Smooth muscle cell (in vitro differentiated cells): ENCODE results near the gene HSPA1L. TPM values are rescaled to one million over a fixed set of nuclear protein-coding genes. Genes with fewer than 3 reads are reported as not detected.

Experiments used
- DNase-seq: peaks from one replicate; lab custom pipeline; 2025; ENCODE audit not compliant: unreplicated experiment; lab: John Stamatoyannopoulos, UW
- H2AFZ ChIP-seq: fragments of 200-600 bp; sonication (generic); 2 replicates; pipeline ENCODE4 v1.6.0; 2016; ENCODE audit warnings: antibody characterized with exemption, low read depth, mild to moderate bottlenecking
- H3F3A ChIP-seq: fragments of 200-600 bp; sonication (generic); 2 replicates; pipeline ENCODE4 v1.6.0; 2017; ENCODE audit warnings: antibody characterized with exemption, low read depth
- H3K27ac ChIP-seq: fragments of 200-600 bp; sonication (generic); 2 replicates; pipeline ENCODE4 v1.5.1; 2016; ENCODE audit warnings: low read depth, mild to moderate bottlenecking
- H3K27me3 ChIP-seq: fragments of 200-600 bp; sonication (generic); 2 replicates; pipeline ENCODE4 v1.6.1; 2016; ENCODE audit warnings: low read depth, mild to moderate bottlenecking
- H3K36me3 ChIP-seq: fragments of 200-600 bp; sonication (generic); 2 replicates; pipeline ENCODE4 v1.5.1; 2016; ENCODE audit warnings: low read depth
- H3K4me1 ChIP-seq: fragments of 200-600 bp; sonication (generic); 2 replicates; pipeline ENCODE4 v1.5.1; 2016; ENCODE audit warnings: low read depth
- H3K4me2 ChIP-seq: fragments of 200-600 bp; sonication (generic); 2 replicates; pipeline ENCODE4 v1.6.0; 2016; ENCODE audit warnings: mild to moderate bottlenecking
- H3K4me3 ChIP-seq: fragments of 200-600 bp; sonication (generic); 2 replicates; pipeline ENCODE4 v1.5.1; 2016; ENCODE audit warnings: mild to moderate bottlenecking
- H3K79me2 ChIP-seq: fragments of 200-600 bp; sonication (generic); 2 replicates; pipeline ENCODE4 v1.6.0; 2016; ENCODE audit warnings: low read depth, mild to moderate bottlenecking
- H3K9ac ChIP-seq: fragments of 200-600 bp; sonication (generic); 2 replicates; pipeline ENCODE4 v1.6.0; 2016; ENCODE audit warnings: low read depth
- H3K9me3 ChIP-seq: fragments of 200-600 bp; sonication (generic); replicated peaks from 2 replicates; pipeline ENCODE4 v1.5.1; 2016; ENCODE audit warnings: low read depth
- H4K20me1 ChIP-seq: fragments of 200-600 bp; sonication (generic); 2 replicates; pipeline ENCODE4 v1.6.0; 2016; ENCODE audit warnings: low read depth
- WGBS: methylation state at CpG from one replicate; pipeline ENCODE4 v1.1.7; 2016; ENCODE audit warnings: low lambda C conversion rate; 5-methylcytosine and 5-hydroxymethylcytosine counted together
- polyA plus RNA-seq: library from polyadenylated mRNA; unstranded; fragments of >200 nt; fragmentation: Nextera tagmentation; extraction: Ambion mirVana; gene quantifications from 2 replicates; pipeline ENCODE4 v1.2.1, GENCODE V29; 2016
- total RNA-seq: library from RNA; depleted of rRNA; stranded (reverse); fragments of >200 nt; gene quantifications from 2 replicates; pipeline ENCODE4 v1.2.3, GENCODE V29; 2014
- TF ChIP-seq, protein P1 (sequence below): fragments of 200-600 bp; sonication (generic); IDR thresholded peaks from 2 replicates; pipeline ENCODE4 v1.5.1; 2017; ENCODE audit warnings: borderline replicate concordance, mild to moderate bottlenecking, antibody characterized with exemption; ENCODE audit not compliant: insufficient read depth, poor library complexity, severe bottlenecking

The HSPA1L gene
- total and polyA plus RNA-seq, 2 experiments from 2014 or later, result 0.19 to 0.63 TPM

DNA sequence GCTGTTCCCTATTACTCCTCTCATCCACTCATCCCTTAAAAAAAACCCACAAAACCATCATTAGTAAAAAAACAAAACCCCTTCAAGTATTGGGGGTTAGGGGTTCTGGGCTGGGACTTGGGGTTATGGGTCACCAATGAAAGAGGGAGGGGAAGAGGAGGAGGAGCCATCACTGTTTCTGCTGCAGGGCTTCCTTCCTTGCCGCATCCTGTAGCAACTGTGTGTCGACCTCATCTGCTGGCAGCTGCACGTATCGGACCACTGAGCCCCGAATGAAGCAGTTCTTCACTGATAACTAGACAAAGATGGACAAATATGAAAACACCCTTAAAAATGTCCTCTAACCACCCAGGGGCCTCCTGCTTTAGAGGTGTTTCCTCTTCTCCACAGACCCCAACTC lies 17.5 kb downstream of the HSPA1L start:
- Histone ChIP-seq H3K4me2 (no peak overlapping the region), H3K4me3 (no peak overlapping the region), H3K27ac (no peak overlapping the region), H3K9me3 (no peaks in the 10 kb centered on the region), H3K36me3 (no peaks in the 10 kb centered on the region), H2AFZ (no peak overlapping the region), H3K27me3 (no peaks in the 10 kb centered on the region), H3K79me2 (peaks cover 18% of the 10 kb centered on the region), H3F3A (peaks cover 14% of the 10 kb centered on the region), H3K4me1 (no peaks in the 10 kb centered on the region), H3K9ac (no peak overlapping the region), H4K20me1 (no peaks in the 10 kb centered on the region)
- no peak for DNase-seq
- WGBS, result 90% methylated on average over 5 of the region's 5 CpGs
- TF ChIP-seq, protein P1, sequence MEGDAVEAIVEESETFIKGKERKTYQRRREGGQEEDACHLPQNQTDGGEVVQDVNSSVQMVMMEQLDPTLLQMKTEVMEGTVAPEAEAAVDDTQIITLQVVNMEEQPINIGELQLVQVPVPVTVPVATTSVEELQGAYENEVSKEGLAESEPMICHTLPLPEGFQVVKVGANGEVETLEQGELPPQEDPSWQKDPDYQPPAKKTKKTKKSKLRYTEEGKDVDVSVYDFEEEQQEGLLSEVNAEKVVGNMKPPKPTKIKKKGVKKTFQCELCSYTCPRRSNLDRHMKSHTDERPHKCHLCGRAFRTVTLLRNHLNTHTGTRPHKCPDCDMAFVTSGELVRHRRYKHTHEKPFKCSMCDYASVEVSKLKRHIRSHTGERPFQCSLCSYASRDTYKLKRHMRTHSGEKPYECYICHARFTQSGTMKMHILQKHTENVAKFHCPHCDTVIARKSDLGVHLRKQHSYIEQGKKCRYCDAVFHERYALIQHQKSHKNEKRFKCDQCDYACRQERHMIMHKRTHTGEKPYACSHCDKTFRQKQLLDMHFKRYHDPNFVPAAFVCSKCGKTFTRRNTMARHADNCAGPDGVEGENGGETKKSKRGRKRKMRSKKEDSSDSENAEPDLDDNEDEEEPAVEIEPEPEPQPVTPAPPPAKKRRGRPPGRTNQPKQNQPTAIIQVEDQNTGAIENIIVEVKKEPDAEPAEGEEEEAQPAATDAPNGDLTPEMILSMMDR, result no peak

DNA sequence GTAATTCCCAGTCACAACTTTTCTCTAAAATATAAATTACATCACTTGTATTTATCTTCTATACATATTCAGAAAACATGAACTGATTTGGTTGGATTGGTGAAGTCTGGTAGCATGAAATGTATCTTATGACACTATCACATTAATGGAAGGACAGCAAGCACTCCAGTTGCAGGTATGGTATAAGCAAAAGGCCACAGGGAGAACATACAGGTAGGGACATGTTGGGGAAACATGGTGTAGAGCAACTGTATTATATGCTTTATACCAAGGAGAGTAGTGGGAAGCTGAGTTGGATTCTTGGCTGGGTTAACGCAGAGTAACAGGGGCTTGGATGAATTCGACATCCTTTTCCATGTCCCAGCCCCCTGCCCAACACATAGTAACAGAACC lies 18.1 kb downstream of the HSPA1L start:
- H3K9me3 ChIP-seq, result no peaks in the 10 kb centered on the region
- no peaks in the 10 kb centered on the region for H3K4me1 ChIP-seq
- H3K79me2 ChIP-seq, result peaks cover 16% of the 10 kb centered on the region
- peaks cover 14% of the 10 kb centered on the region for H3F3A ChIP-seq
- no peaks in the 10 kb centered on the region for H4K20me1 ChIP-seq
- TF ChIP-seq, protein P1, result no peak
- H3K36me3 ChIP-seq, result no peaks in the 10 kb centered on the region
- peak overlapping the region; percentile 6 for H3K27ac ChIP-seq
- 95% methylated on average over 2 of the region's 2 CpGs for WGBS
- H3K4me3 ChIP-seq, result no peak overlapping the region
- no peak overlapping the region for H3K9ac ChIP-seq
- no peaks in the 10 kb centered on the region for H3K27me3 ChIP-seq
- H2AFZ ChIP-seq, result no peak overlapping the region
- no peak overlapping the region for H3K4me2 ChIP-seq
- no peak for DNase-seq

DNA sequence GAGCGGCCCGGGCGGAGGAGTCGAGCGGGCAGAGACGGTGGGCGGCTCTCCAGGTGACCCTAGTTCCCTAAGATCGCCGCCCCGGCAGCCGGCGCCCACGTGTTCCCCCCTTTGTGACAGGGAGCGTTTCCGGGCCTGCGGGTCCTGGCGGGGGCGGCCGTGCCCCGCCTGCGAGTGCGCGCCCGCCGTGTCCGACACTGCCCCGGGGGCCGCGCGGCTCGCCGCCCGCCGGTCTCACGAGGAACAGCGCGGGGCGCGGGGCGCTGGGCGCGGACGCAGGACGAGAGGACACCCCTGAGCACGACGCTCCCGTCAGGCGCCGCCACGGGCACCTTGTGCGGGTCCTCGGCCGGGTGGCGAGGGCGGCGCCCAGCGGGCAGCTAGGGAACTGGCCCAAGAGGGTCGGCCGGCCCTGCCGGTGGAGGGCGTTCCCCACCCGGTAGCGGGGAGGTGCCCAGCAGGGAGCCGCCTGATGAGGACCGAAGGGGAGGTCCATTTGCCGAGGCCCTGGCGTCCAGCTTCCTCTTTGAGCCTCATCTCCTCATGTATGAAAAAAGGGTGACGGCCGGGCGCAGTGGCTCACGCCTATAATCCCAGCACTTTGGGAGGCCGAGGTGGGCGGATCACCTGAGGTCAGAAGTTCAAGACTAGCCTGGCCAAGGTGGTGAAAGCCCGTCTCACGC lies 19.3 kb downstream of the HSPA1L start, which contains the start of gene VARS1:
VARS1 (minus strand) TSS at position 137 of the 683 bp plus-strand sequence. CDS start 535 bp downstream, outside the sequence.
- Histone ChIP-seq H3K79me2 (peaks cover 16% of the 10 kb centered on the region), H3K9me3 (no peaks in the 10 kb centered on the region), H4K20me1 (no peaks in the 10 kb centered on the region), H2AFZ (peak within 1 kb of the TSS; percentile 97), H3K9ac (peak within 1 kb of the TSS; percentile 89), H3K4me2 (peak within 1 kb of the TSS; percentile 96), H3K36me3 (no peaks in the 10 kb centered on the region), H3K27ac (peak within 1 kb of the TSS; percentile 90), H3K27me3 (no peaks in the 10 kb centered on the region), H3K4me1 (no peaks in the 10 kb centered on the region), H3F3A (peaks cover 14% of the 10 kb centered on the region), H3K4me3 (peak within 1 kb of the TSS; percentile 98)
- 2% methylated on average over 61 of the region's 75 CpGs for WGBS
- DNase-seq, result peak; percentile 60
- TF ChIP-seq, protein P1, result peak; percentile 56
